Naive B cell (primary cell): ENCODE results near the gene ARMS2. TPM values are rescaled to one million over a fixed set of nuclear protein-coding genes. Genes with fewer than 3 reads are reported as not detected.

Experiments used
- ATAC-seq, 2 donors: fragments of 150-1000 bp; cut with Tn5 transposase; 2 replicates each; pipeline ENCODE4 v1.10.0; 2021; ENCODE audit warnings: low read depth in 2 of 2, mild to moderate bottlenecking in 2 of 2, moderate library complexity in 2 of 2
- DNase-seq: peaks from one replicate; pipeline ENCODE4 v3.0.0; 2022
- H3K27ac Mint-ChIP-seq, 6 donors: one replicate each; pipeline ENCODE4 v1.8.0; 2020 to 2022; ENCODE audit warnings: mild to moderate bottlenecking in 6 of 6, mixed read lengths in 6 of 6, moderate library complexity in 5 of 6, inconsistent platforms in 2 of 6
- H3K27me3 Mint-ChIP-seq, 3 donors: one replicate each; pipeline ENCODE4 v1.8.0; 2021 to 2022; ENCODE audit warnings: mixed read lengths in 3 of 3, mild to moderate bottlenecking in 1 of 3
- H3K36me3 Mint-ChIP-seq, 2 donors: one replicate each; pipeline ENCODE4 v1.8.0; 2020 to 2022; ENCODE audit warnings: mixed read lengths in 2 of 2, inconsistent platforms in 1 of 2, mild to moderate bottlenecking in 1 of 2
- H3K4me1 Mint-ChIP-seq, 3 donors: one replicate each; pipeline ENCODE4 v1.8.0; 2020 to 2022; ENCODE audit warnings: mixed read lengths in 3 of 3, inconsistent platforms in 1 of 3, mild to moderate bottlenecking in 1 of 3, moderate library complexity in 1 of 3
- H3K4me3 Mint-ChIP-seq, 8 donors: one replicate each; pipeline ENCODE4 v1.8.0; 2020 to 2022; ENCODE audit warnings: mild to moderate bottlenecking in 8 of 8, mixed read lengths in 8 of 8, moderate library complexity in 8 of 8, inconsistent platforms in 2 of 8
- H3K9me3 Mint-ChIP-seq, 7 donors: one replicate each; pipeline ENCODE4 v1.8.0; 2020 to 2022; ENCODE audit warnings: mixed read lengths in 7 of 7, mild to moderate bottlenecking in 5 of 7, inconsistent platforms in 2 of 7, moderate library complexity in 1 of 7
- polyA plus RNA-seq, 6 donors: library from polyadenylated mRNA; unstranded; fragments of 300-500 nt; fragmentation: Illumina TruSeq; gene quantifications; one replicate each; pipeline ENCODE4 v1.2.3, GENCODE V29; 2021; ENCODE audit warnings: low read depth in 6 of 6

The ARMS2 gene
- polyA plus RNA-seq, 6 donors from 2014 or later: not detected

DNA sequence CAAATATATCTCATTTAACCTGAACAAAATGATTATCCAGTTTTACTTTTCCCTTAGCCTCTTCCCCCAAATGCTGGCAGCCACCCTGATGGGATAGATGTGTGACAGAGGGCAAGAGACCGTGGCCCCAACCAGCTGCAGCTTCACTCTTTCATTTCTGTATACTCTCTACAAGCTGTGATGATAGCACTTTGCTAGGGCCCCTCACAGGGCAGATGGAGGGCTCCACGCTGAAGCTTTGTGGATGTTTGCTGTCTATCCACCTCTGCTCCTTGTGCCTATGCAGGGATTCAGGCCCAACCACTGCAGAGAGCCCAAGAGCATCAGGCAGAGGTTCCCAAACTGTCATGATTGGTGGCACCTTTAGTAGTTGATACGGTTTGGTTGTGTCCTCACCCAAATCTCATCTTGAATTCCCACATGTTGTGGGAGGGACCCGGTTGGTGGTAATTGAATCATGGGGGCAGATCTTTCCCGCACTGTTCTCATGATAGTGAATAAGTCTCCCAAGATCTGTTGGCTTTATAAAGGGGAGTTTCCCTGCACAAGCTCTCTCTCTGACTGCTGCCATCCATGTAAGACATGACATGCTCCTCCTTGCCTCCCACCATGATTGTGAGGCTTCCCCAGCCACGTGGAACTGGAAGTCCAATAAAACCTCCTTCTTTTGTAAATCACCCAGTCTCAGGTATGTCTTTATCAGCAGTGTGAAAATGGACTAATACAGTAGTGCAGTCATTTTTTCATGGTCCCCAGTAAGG is 27.0 kb downstream of the ARMS2 start:
- H3K9me3 Mint-ChIP-seq: peaks cover 0 to 10% (median 3%) of the 10 kb centered on the region in 7 donors
- H3K4me3 Mint-ChIP-seq: peak overlapping the region in 1 of 8 donors; percentile 4
- H3K36me3 Mint-ChIP-seq: peaks cover 6 to 7% of the 10 kb centered on the region in 2 donors
- H3K27me3 Mint-ChIP-seq: peaks cover 31 to 59% (median 55%) of the 10 kb centered on the region in 3 donors
- H3K4me1 Mint-ChIP-seq: no peaks in the 10 kb centered on the region
- DNase-seq: no peak
- no peak for ATAC-seq
- H3K27ac Mint-ChIP-seq: no peak overlapping the region

DNA sequence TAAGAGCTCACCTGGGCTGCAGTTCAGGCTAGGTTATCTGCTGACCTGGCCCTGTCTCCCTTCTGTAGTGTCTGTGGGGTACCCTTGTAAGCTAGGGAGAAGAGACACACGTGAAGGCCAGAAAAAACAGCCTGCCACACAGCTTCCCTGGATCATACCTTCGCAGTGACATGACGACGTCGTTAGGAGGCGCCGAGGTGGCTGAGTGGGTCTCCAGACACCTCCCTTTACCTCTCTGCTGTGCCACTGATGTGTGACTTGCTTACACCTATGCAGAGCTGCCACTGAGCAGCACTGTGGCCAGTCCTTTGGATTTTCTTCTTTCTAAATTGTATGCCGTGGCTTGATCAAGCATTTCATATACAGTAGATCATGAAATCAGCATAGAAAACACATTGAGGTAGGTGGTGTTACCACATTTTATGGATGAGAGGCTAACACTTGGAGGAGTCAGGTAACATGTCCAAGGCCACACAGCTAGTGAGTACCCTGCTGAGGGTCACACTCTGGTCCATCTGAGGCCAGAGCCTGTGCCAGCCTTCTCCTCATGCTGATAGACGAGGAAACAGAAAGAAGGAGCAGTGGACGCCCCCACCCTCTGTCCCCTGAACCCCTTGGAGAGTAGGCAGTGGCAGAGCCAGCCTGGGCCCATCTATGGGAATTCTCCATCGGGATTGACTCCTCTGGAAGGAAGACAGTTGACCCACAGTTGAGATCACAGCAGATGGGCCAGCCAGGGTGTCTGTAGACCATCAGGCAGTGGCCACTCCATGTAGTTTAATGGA is 30.0 kb downstream of the ARMS2 start:
- Mint-ChIP-seq H3K4me3 (no peak overlapping the region), H3K9me3 (peaks cover 0 to 10% (median 3%) of the 10 kb centered on the region in 7 donors), H3K4me1 (no peaks in the 10 kb centered on the region), H3K27me3 (peaks cover 40 to 57% (median 48%) of the 10 kb centered on the region in 3 donors), H3K36me3 (peaks cover 6 to 7% of the 10 kb centered on the region in 2 donors), H3K27ac (no peak overlapping the region)
- DNase-seq (no peak), ATAC-seq (no peak)

DNA sequence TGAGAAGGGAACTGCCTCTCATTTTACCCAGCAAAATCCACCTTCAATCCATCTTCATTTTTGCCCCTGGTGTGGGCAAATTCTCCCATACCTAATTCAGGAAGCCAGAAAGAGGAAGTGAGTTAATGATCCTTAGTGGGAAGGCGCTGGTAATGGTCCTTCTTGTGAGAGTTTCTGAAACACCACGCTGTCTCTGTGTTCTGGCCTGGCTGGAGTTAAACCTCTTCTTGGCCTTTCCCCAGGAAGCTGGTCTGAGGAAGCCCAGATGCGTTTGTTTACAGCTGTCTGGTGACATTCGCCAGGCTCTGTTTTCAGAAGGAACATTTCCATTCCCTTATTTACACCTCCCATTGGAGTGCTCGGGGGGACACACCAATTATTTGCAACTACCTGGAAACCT is 31.2 kb downstream of the ARMS2 start:
- H3K27ac Mint-ChIP-seq: peak overlapping the region in 1 of 6 donors; percentile 11
- peaks cover 38 to 51% (median 42%) of the 10 kb centered on the region in 3 donors for H3K27me3 Mint-ChIP-seq
- H3K4me3 Mint-ChIP-seq: no peak overlapping the region
- peaks cover 6 to 7% of the 10 kb centered on the region in 2 donors for H3K36me3 Mint-ChIP-seq
- H3K4me1 Mint-ChIP-seq: no peaks in the 10 kb centered on the region
- no peak for DNase-seq
- H3K9me3 Mint-ChIP-seq: peaks cover 0 to 10% (median 3%) of the 10 kb centered on the region in 7 donors
- no peak for ATAC-seq

DNA sequence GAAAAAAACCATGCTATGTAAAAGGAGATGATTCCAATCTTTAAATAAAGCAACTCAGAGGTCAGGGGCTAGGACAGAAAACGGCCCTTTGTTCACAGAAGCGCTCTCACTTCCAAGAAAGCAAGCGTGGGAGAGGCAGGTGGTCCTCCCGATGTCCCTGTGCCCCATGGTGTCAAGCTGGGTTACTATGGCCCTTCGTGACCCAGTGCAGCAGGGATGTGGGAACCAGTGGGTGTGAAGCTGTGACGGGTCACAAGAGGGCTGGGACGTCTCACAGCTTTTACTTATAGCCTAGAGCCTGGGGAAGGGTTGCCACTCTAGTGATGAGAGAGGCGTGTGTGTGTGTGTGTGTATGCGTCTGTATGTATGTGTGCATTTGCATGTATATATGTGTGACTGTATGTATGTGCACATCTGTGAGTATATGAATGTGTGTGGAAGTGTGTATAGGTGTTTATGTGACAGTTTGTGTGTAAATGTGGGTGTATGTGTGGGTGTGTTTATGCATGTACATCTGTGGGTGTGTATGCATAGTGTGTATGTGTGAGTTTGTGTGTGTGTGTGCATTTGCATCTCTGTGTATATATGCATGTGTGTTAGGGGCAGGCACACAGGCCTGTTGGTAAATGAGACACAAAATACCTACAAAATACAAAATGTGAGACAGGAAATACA is 32.1 kb downstream of the ARMS2 start:
- Mint-ChIP-seq H3K36me3 (peaks cover 4 to 6% of the 10 kb centered on the region in 2 donors), H3K27ac (peak overlapping the region in 1 of 6 donors; percentile 15), H3K27me3 (peaks cover 35 to 47% (median 39%) of the 10 kb centered on the region in 3 donors), H3K9me3 (peaks cover 0 to 6% (median 3%) of the 10 kb centered on the region in 7 donors), H3K4me1 (no peaks in the 10 kb centered on the region), H3K4me3 (no peak overlapping the region)
- DNase-seq (no peak), ATAC-seq (no peak)

DNA sequence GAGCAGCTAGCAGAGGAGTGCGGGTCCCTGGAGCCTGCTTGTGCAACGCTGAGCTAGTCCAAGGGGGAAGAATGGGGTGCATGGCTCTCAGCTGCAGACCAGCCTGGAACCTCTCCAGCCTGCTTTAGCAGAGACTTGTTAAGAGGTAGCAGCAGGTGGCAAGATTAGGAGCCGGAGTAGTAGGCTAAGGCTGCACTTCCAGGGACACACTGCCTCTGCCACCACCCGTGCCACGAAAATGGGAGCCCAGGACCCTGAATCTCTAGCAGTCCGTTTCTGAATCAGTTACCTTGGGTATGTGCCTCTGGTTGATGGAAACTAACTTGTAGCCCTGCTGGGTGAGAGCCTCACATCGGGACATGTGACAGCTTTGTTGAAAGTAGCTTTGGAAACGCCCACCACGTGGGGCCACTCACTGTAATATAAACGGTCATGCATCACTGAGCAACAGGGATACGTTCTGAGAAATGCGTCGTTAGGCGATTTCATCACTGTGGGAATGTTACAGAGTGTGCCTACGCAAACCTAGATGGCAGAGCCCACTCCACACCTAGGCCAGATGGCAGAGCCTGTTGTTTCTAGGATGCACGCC is 32.8 kb downstream of the ARMS2 start:
- Mint-ChIP-seq H3K36me3 (no peaks in the 10 kb centered on the region), H3K4me3 (no peak overlapping the region), H3K4me1 (no peaks in the 10 kb centered on the region), H3K27me3 (peaks cover 30 to 41% (median 35%) of the 10 kb centered on the region in 3 donors), H3K27ac (no peak overlapping the region), H3K9me3 (no peaks in the 10 kb centered on the region)
- no peak for ATAC-seq
- DNase-seq: no peak

DNA sequence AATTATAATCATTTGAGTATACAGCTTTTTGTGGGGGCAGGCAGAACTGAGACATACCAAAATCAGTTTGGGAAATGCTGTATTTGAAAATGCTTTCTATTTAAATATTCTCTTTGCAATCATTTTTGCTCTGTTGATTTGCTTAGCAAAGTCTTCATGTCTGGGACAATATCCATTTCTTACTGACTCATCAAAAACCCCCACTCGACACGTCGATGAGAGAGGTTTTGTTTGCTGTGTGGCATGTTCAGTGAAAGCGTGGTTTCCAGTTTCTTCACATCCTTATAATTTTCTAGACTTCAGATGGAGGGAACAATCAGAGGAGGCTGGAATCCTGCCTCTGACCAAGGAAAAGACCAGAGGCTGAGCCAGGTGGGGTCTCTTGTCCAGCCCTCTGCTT is 35.8 kb downstream of the ARMS2 start:
- Mint-ChIP-seq H3K36me3 (peaks cover 0 to 4% of the 10 kb centered on the region in 2 donors), H3K4me3 (no peak overlapping the region), H3K9me3 (no peaks in the 10 kb centered on the region), H3K27me3 (peaks cover 37 to 50% (median 40%) of the 10 kb centered on the region in 3 donors), H3K27ac (no peak overlapping the region), H3K4me1 (no peaks in the 10 kb centered on the region)
- no peak for DNase-seq
- ATAC-seq: no peak

DNA sequence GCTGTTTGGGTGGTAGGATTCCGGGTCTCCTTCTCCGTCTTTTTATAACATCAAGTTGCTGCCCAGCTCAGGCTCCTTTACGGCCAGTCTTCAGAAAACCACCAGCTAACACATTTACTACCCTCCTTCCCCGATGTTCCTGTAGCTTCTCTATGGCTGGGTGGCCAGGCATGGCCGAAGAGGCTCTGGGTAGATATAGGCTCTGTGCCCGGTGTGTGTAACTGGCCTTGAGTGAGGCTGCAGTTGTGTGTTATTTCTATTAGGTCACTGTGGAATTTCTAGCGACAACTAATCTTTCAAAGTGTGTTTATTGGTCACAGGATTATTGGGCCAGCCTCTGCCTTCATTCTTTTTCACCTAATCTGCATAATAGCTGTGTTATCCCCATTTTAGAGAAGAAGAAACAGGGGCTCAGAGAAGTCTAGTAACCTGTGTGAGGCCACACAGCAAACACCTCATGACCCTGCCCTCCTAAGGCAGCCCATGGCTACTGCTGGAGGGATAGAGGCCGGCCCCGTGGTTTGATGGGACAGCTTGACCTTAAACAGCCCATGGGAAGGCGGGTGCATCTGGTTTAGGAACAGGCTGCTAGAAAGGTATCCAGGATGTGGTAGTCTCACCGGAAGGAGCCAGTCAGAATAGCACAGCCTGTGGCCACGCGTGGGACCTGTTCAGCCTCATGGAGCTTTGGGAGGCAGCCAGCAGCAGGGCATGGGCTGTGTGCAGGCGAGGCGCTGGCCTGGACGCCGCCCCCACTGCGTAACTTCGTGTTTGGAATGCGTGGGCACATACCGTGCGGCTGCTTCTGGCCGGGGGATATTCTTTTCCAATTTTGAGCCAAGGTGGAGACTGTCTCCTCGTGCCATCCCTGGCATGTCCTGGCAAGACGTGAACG is 36.6 kb downstream of the ARMS2 start:
- Mint-ChIP-seq H3K4me1 (no peaks in the 10 kb centered on the region), H3K27ac (peak overlapping the region in 1 of 6 donors; percentile 58), H3K4me3 (no peak overlapping the region), H3K9me3 (no peaks in the 10 kb centered on the region), H3K27me3 (peaks cover 34 to 48% (median 35%) of the 10 kb centered on the region in 3 donors), H3K36me3 (peaks cover 0 to 4% of the 10 kb centered on the region in 2 donors)
- ATAC-seq: no peak
- no peak for DNase-seq

DNA sequence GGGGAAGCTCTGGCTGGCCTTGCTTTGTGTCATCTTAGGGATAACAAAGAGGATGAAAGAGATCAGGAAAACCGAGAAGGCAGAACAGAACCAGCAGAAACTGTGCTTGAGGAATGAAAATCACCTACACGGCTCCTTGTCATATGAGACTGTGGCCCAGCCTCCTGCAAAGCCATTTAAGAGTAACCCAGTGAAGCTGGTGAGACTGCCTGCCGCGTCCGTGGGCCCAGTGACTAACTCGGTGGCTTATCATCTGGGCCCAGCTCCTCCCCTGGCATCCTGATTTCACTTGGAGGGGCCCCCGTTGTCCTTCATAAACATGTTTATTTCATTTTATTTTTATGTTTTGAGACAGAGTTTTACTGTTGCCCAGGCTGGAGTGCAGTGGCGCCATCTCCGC is 37.6 kb downstream of the ARMS2 start:
- no peaks in the 10 kb centered on the region for H3K9me3 Mint-ChIP-seq
- no peaks in the 10 kb centered on the region for H3K4me1 Mint-ChIP-seq
- no peak overlapping the region for H3K4me3 Mint-ChIP-seq
- peaks cover 25 to 48% (median 29%) of the 10 kb centered on the region in 3 donors for H3K27me3 Mint-ChIP-seq
- H3K27ac Mint-ChIP-seq: no peak overlapping the region
- DNase-seq: no peak
- H3K36me3 Mint-ChIP-seq: peaks cover 0 to 4% of the 10 kb centered on the region in 2 donors
- ATAC-seq: no peak

DNA sequence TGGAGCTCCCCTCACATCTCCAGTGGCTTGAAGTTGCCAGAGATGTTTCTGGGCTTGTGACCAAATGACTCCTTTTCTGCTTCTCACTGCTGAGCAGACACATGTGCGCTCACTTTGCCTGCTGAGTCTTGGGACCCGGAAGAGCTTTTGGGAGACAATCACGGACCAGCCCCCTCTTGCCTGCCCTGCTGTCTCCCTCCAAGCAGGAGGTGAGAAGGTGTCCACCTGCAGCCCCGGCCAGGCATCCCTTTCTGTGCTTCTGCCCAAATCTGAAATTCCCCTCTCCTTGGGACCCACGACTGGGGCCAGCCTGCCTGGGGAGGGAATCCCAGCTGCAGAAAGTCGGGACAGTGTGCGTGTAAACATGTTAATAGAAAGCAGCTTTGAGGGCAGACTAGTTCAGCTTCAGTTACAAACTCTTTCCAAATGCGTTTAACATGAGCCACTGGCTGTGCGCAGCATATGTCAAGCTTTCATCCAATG is 38.6 kb downstream of the ARMS2 start:
- ATAC-seq (no peak), DNase-seq (no peak)
- H3K27ac Mint-ChIP-seq: no peak overlapping the region
- peaks cover 0 to 4% of the 10 kb centered on the region in 2 donors for H3K36me3 Mint-ChIP-seq
- H3K9me3 Mint-ChIP-seq: no peaks in the 10 kb centered on the region
- peaks cover 21 to 52% (median 22%) of the 10 kb centered on the region in 3 donors for H3K27me3 Mint-ChIP-seq
- H3K4me3 Mint-ChIP-seq: no peak overlapping the region
- no peaks in the 10 kb centered on the region for H3K4me1 Mint-ChIP-seq

DNA sequence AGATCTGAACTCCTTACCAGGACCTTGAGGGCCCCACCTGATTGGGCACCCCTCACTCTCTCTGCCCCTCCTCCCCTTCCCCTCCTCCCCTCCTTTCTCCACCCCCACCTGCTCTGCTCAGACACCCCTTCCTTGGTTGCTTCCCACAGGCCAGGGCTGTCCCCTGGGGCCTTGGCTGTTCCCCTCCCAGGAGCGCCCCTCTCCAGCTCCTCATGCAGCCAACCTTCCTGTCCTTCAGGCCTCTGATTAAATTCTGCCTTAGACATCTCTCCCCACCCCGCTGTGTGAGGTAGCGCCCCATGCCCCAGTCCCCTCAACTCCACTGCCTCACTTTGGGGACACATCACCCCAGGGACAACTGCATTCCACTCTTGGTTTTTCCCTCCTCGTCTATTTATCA is 39.3 kb downstream of the ARMS2 start:
- H3K9me3 Mint-ChIP-seq: no peaks in the 10 kb centered on the region
- no peak for DNase-seq
- H3K4me1 Mint-ChIP-seq: no peaks in the 10 kb centered on the region
- no peak overlapping the region for H3K4me3 Mint-ChIP-seq
- no peak for ATAC-seq
- H3K27ac Mint-ChIP-seq: no peak overlapping the region
- H3K36me3 Mint-ChIP-seq: peaks cover 0 to 4% of the 10 kb centered on the region in 2 donors
- peaks cover 21 to 57% (median 24%) of the 10 kb centered on the region in 3 donors for H3K27me3 Mint-ChIP-seq

DNA sequence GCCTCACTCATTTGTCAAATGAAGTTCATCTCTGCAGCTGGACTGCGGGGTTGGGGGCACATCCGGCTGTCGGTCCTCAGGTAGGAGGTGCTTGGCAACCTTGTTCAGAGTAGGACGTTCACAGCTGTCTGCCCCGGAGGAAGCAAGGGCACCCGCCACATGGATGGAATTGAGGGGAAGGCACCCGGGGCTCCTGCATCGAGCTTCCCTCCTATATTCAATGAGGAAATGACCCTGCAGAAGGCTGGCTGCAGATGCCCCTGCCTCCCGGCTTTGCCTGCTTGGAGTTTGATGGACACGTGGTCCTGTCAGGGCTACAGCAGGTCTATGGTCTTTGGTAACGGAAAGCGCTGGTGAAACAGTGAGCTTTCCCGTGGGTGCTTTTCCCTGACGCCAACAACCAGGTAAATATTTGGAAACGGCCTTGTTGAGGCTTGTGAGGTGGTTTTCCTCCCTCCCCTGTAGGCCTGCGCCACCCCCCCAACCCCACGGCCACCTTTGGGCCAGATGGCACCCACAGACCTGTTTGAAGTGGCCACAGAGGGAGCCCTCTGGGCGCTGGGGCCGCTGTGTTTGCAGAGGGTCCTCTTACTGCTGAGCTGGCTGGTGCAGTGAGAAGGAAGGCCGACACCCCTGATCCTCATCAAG is 39.8 kb downstream of the ARMS2 start:
- H3K9me3 Mint-ChIP-seq: no peaks in the 10 kb centered on the region
- H3K4me3 Mint-ChIP-seq: no peak overlapping the region
- peaks cover 0 to 4% of the 10 kb centered on the region in 2 donors for H3K36me3 Mint-ChIP-seq
- no peak overlapping the region for H3K27ac Mint-ChIP-seq
- H3K27me3 Mint-ChIP-seq: peaks cover 16 to 51% (median 24%) of the 10 kb centered on the region in 3 donors
- H3K4me1 Mint-ChIP-seq: no peaks in the 10 kb centered on the region
- ATAC-seq (no peak), DNase-seq (no peak)

DNA sequence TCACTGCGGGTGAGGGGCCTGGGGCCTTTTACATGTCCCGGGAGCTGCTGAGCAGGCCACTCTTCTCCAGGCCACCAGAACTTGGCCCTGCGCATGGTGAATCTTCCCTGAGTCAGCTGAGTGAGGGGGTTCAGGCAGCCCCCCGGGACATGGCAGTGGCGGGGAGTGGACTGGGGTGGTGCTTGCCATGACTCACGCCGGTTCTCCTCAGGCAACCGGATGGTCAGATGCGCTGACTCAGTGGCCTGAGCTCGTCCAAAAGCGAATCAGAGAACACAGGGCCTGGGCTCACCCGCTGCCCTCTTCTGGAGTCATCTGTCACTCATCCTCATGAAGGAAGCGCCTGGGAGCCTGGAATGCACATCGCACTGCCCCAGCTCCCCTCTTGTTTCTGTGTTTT is 40.4 kb downstream of the ARMS2 start:
- peaks cover 0 to 4% of the 10 kb centered on the region in 2 donors for H3K36me3 Mint-ChIP-seq
- H3K27me3 Mint-ChIP-seq: peaks cover 15 to 51% (median 24%) of the 10 kb centered on the region in 3 donors
- DNase-seq (no peak), ATAC-seq (no peak)
- no peaks in the 10 kb centered on the region for H3K4me1 Mint-ChIP-seq
- H3K4me3 Mint-ChIP-seq: no peak overlapping the region
- no peaks in the 10 kb centered on the region for H3K9me3 Mint-ChIP-seq
- no peak overlapping the region for H3K27ac Mint-ChIP-seq
